Lung (tissue), 12 donors: Measurements from ENCODE around the gene OR51D1. TPM values are rescaled to one million over a fixed set of nuclear protein-coding genes. Genes with fewer than 3 reads are reported as not detected.

ENCODE experiments used
- ATAC-seq: fragments of 200-7000 bp; cut with Tn5 transposase; one replicate; pipeline ENCODE4 v1.9.1; 2020; ENCODE audit warnings: moderate number of reproducible peaks; ENCODE audit not compliant: insufficient read depth, low FRiP score
- DNase-seq, 3 donors: peaks; one replicate each; pipeline ENCODE4 v3.0.0-alpha.2; 2013 to 2017
- H3K27ac ChIP-seq, 2 donors: one replicate each; pipeline ENCODE4 v1.5.1; 2013; ENCODE audit warnings: mild to moderate bottlenecking in 2 of 2, moderate library complexity in 2 of 2, control low read depth in 1 of 2, inconsistent platforms in 1 of 2, low read depth in 1 of 2, low read length in 1 of 2
- H3K27me3 ChIP-seq, 3 donors: one replicate each; pipeline ENCODE4 v1.5.1; 2013; ENCODE audit warnings: low read length in 2 of 3; ENCODE audit not compliant: control insufficient read depth in 3 of 3, insufficient read depth in 3 of 3
- H3K36me3 ChIP-seq, 4 donors: one replicate each; pipeline ENCODE4 v1.5.1; 2013; ENCODE audit warnings: low read length in 4 of 4, mild to moderate bottlenecking in 1 of 4, moderate library complexity in 1 of 4; ENCODE audit not compliant: control insufficient read depth in 4 of 4, insufficient read depth in 4 of 4
- H3K4me1 ChIP-seq, 5 donors: one replicate each; pipeline ENCODE4 v1.5.1; 2013; ENCODE audit warnings: low read length in 5 of 5, mild to moderate bottlenecking in 2 of 5, moderate library complexity in 1 of 5; ENCODE audit not compliant: control insufficient read depth in 5 of 5, insufficient read depth in 5 of 5
- H3K4me3 ChIP-seq: one replicate; pipeline ENCODE4 v1.5.1; 2013; ENCODE audit warnings: mild to moderate bottlenecking, control low read depth, moderate library complexity
- H3K9ac ChIP-seq, 2 donors: one replicate each; pipeline ENCODE4 v1.5.1; 2013; ENCODE audit warnings: low read length in 2 of 2, control low read depth in 1 of 2; ENCODE audit not compliant: insufficient read depth in 1 of 2
- H3K9me3 ChIP-seq, 4 donors: one replicate each; pipeline ENCODE4 v1.5.1; 2013; ENCODE audit warnings: low read length in 3 of 4, mild to moderate bottlenecking in 1 of 4, moderate library complexity in 1 of 4; ENCODE audit not compliant: control insufficient read depth in 4 of 4, insufficient read depth in 3 of 4
- WGBS, 2 donors: extraction: QIAGEN DNeasy Blood & Tissue Kit; methylation state at CpG; one replicate each; pipeline ENCODE4 v1.1.7; 2013; 5-methylcytosine and 5-hydroxymethylcytosine counted together
- polyA plus RNA-seq, 2 donors: library from polyadenylated mRNA; stranded (reverse); fragments of 200-250 nt; gene quantifications; one replicate each; pipeline ENCODE4 v1.2.1, GENCODE V29; 2013
- total RNA-seq, 2 donors: library from RNA; depleted of rRNA in 1 of 2; stranded (reverse); fragments of >200 nt in 1 of 2; gene quantifications; one replicate each; pipeline ENCODE4 v1.2.1, GENCODE V29; 2014 to 2021
- TF ChIP-seq, protein P1 (sequence below): IDR thresholded peaks from 2 replicates; pipeline ENCODE4 v1.5.1; 2012; ENCODE audit warnings: mild to moderate bottlenecking; ENCODE audit errors: control extremely low read depth, extremely low read depth
- donor health status: control.
- donor health status: control.
- donor health status: Bipolar disorder and iron deficiency.
- donor health status: healthy.
- donor health status: DM: yes; HTN: yes; CAD: no.

OR51D1 gene
- total and polyA plus RNA-seq, 4 donors = not detected

DNA sequence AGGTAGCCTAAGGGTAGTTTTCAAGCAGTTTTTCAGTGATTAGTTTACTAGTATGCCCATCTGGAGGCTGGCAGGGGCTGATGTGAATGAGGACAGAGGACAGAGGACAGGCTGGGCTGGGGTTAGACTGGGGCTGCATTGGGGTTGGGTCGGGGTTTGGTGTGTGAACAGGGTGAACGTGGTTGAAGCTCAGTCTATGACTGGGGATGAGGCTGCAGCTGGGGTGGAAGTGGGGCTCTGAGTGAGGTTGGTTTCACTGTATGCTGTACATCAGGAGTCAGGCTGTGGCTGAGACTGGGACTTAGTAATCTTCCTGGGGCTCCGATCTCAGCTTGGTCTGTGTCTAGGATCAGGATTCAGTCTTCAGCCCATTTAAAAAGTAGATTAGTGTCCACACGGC is 7.0 kb downstream of the OR51D1 start:
- DNase-seq (no peak), ATAC-seq (no peak)
- peak overlapping the region in 1 of 2 donors; percentile 30 for H3K27ac ChIP-seq
- H3K9ac ChIP-seq = no peak overlapping the region
- H3K36me3 ChIP-seq = no peaks in the 10 kb centered on the region
- H3K27me3 ChIP-seq = no peaks in the 10 kb centered on the region
- H3K4me3 ChIP-seq = no peak overlapping the region
- H3K9me3 ChIP-seq = no peaks in the 10 kb centered on the region
- TF ChIP-seq, protein P1, sequence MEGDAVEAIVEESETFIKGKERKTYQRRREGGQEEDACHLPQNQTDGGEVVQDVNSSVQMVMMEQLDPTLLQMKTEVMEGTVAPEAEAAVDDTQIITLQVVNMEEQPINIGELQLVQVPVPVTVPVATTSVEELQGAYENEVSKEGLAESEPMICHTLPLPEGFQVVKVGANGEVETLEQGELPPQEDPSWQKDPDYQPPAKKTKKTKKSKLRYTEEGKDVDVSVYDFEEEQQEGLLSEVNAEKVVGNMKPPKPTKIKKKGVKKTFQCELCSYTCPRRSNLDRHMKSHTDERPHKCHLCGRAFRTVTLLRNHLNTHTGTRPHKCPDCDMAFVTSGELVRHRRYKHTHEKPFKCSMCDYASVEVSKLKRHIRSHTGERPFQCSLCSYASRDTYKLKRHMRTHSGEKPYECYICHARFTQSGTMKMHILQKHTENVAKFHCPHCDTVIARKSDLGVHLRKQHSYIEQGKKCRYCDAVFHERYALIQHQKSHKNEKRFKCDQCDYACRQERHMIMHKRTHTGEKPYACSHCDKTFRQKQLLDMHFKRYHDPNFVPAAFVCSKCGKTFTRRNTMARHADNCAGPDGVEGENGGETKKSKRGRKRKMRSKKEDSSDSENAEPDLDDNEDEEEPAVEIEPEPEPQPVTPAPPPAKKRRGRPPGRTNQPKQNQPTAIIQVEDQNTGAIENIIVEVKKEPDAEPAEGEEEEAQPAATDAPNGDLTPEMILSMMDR = no peak
- WGBS, 2 donors = 85 to 87% methylated on average over 4 of the region's 4 CpGs
- H3K4me1 ChIP-seq = peaks cover 0 to 22% (median 0%) of the 10 kb centered on the region in 5 donors

- 72 to 87% methylated on average over 2 of the region's 2 CpGs for WGBS, 2 donors
- DNase-seq = no peak
- Histone ChIP-seq H3K36me3 (no peaks in the 10 kb centered on the region), H3K4me1 (peaks cover 0 to 22% (median 0%) of the 10 kb centered on the region in 5 donors), H3K9ac (no peak overlapping the region), H3K27ac (peak overlapping the region in 1 of 2 donors; percentile 60), H3K27me3 (no peaks in the 10 kb centered on the region), H3K9me3 (no peaks in the 10 kb centered on the region), H3K4me3 (no peak overlapping the region)
- ATAC-seq = no peak
- TF ChIP-seq, protein P1 = no peak
These were observed 8.7 kb downstream of the OR51D1 start for GRCh38 chr11:4645974-4646373.

GRCh38 chr11:4647766-4648165 is 10.5 kb downstream of the OR51D1 start:
- WGBS, 2 donors = 72 to 84% methylated on average over 4 of the region's 4 CpGs
- DNase-seq = peak in 1 of 3 donors; percentile 4

More at GRCh38 chr11:4647766-4648165, 10.5 kb downstream of the OR51D1 start:
- Histone ChIP-seq H3K4me3 (no peak overlapping the region), H3K9ac (no peak overlapping the region), H3K9me3 (peaks cover 0 to under 1% (median 0%) of the 10 kb centered on the region in 4 donors), H3K4me1 (peaks cover 0 to 22% (median 0%) of the 10 kb centered on the region in 5 donors), H3K36me3 (no peaks in the 10 kb centered on the region), H3K27ac (no peak overlapping the region), H3K27me3 (no peaks in the 10 kb centered on the region)
- TF ChIP-seq, protein P1 = no peak
- peak; percentile 45 for ATAC-seq
